Transverse colon (tissue), 4 donors: Measurements from ENCODE around the gene SLC17A3. TPM values are rescaled to one million over a fixed set of nuclear protein-coding genes. Genes with fewer than 3 reads are reported as not detected.

Experiments used
- DNase-seq: peaks from one replicate; pipeline ENCODE4 v3.0.0-alpha.2; 2019
- H3K27ac ChIP-seq, 4 donors: fragments of 200-600 bp; sonication (generic); 2 replicates each; pipeline ENCODE4 v1.5.1; 2016 to 2018; ENCODE audit warnings: inconsistent platforms in 4 of 4
- H3K27me3 ChIP-seq: fragments of 200-600 bp; sonication (generic); 2 replicates; pipeline ENCODE4 v1.5.1; 2017; ENCODE audit warnings: inconsistent platforms
- H3K36me3 ChIP-seq, 4 donors: fragments of 200-600 bp; sonication (generic); 2 replicates each; pipeline ENCODE4 v1.5.1; 2017 to 2019; ENCODE audit warnings: inconsistent platforms in 4 of 4
- H3K4me1 ChIP-seq, 4 donors: fragments of 200-600 bp; sonication (generic); 2 replicates each; pipeline ENCODE4 v1.5.1; 2017 to 2020; ENCODE audit warnings: inconsistent platforms in 4 of 4
- H3K4me3 ChIP-seq, 4 donors: fragments of 200-600 bp; sonication (generic); 1 replicate in 1 of 4; 2 replicates in 3 of 4; pipeline versions ENCODE4 v1.5.1 to v1.6.1; 2017 to 2019; ENCODE audit warnings: inconsistent platforms in 4 of 4
- H3K9me3 ChIP-seq, 2 donors: fragments of 200-600 bp; sonication (generic); 2 replicates each; pipeline ENCODE4 v1.5.1; 2017 to 2019; ENCODE audit warnings: inconsistent platforms in 2 of 2
- CTCF ChIP-seq, 5 experiments: fragments of 200-600 bp in 3 of 5; fragments of 450-650 bp in 2 of 5; sonication (generic) in 3 of 5; IDR thresholded peaks; 1 replicate in 2 of 5; 2 replicates in 3 of 5; pipeline ENCODE4 v1.5.1; 2016 to 2017; ENCODE audit warnings: antibody characterized with exemption in 5 of 5, inconsistent platforms in 3 of 5, mild to moderate bottlenecking in 2 of 5, moderate library complexity in 1 of 5
- EP300 ChIP-seq: sonication (generic); formaldehyde crosslinking; IDR thresholded peaks from one replicate; pipeline ENCODE4 v1.6.1; 2017; ENCODE audit warnings: antibody characterized with exemption, low read depth
- POLR2A ChIP-seq: fragments of 450-650 bp; IDR thresholded peaks from one replicate; pipeline ENCODE4 v1.6.1; 2016; ENCODE audit warnings: antibody characterized with exemption, mild to moderate bottlenecking, moderate library complexity
- POLR2AphosphoS5 ChIP-seq, 3 donors: sonication (generic); formaldehyde crosslinking; IDR thresholded peaks; one replicate each; pipeline ENCODE4 v1.6.1; 2016; ENCODE audit warnings: antibody characterized with exemption in 3 of 3
- WGBS, 2 donors: methylation state at CpG; one replicate each; pipeline ENCODE4 v1.1.5; 2018; ENCODE audit warnings: low coverage in 1 of 2; 5-methylcytosine and 5-hydroxymethylcytosine counted together
- in situ Hi-C, 4 donors: fragments of 200-750 bp; cut with MboI; loops; one replicate each; pipeline versions ENCODE4 v1.15.0 to v1.15.1; 2017; ENCODE audit warnings: low sequenced_read_pairs in 3 of 4, low pct_ligation_motif_present in 1 of 4, low pct_unique_long_range_greater_than_20kb in 1 of 4
- intact Hi-C: fragments of 100-400 bp; cut with DNase I; formaldehyde crosslinking; loops from one replicate; pipeline ENCODE4 v1.15.1; 2023; ENCODE audit warnings: low total_unique reads
- total RNA-seq, 4 donors: library from RNA; depleted of rRNA; stranded (reverse); fragments of >200 nt; gene quantifications; one replicate each; pipeline ENCODE4 v1.1.0, GENCODE V29; 2016

SLC17A3 gene
- total RNA-seq, 4 donors from 2014 or later = not detected

GRCh38 chr6:25918083-25918683 lies 44.1 kb upstream of the SLC17A3 start:
- H3K27me3 ChIP-seq = no peaks in the 10 kb centered on the region
- no peaks in the 10 kb centered on the region for H3K36me3 ChIP-seq
- DNase-seq = no peak
- no peaks in the 10 kb centered on the region for H3K4me1 ChIP-seq
- H3K27ac ChIP-seq = no peak overlapping the region
- 84 to 87% methylated on average over 4 to 5 of the region's 5 CpGs for WGBS, 2 donors
- H3K4me3 ChIP-seq = no peak overlapping the region
- intact Hi-C loops = no loop called here
- TF ChIP-seq POLR2AphosphoS5 (IDR thresholded peaks at IDR 0.05) (no peak), POLR2A (no peak), EP300 (no peak), CTCF (IDR thresholded peaks at IDR 0.05) (no peak)
- no peaks in the 10 kb centered on the region for H3K9me3 ChIP-seq
- in situ Hi-C loops = no loop called here

DNA sequence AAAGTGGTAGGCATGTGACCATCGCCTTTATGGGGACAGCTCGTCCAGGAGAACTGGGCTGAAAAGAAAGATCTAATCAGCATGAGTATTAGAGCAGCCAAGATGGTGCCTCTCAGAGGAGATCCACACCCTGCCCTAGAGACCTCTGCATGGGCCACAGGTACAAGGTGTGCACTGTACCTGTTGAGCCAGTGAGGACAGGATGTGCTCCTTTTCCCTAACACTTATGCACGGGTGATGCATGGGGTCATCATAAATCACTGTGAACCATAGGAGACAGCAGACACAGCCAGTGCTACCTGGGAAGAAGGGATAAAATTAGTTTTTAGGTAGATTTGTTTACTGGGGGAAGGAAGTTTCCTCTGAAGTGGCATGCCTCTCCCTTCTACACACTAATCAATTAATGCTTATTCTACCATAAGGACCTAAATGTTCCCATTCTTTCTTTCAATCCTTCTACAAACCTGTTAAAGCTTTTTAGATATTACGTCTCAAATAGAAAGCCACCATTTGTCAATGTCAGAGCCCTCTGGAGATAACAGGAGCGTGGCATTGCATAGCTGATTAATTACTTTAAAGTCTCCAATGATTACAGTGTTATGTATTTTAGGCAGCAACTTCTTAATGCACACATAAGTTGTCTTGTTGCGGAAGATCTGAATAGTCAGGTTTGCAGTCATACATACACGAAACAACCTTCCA lies 42.9 kb upstream of the SLC17A3 start:
- WGBS, 2 donors = 88 to 94% methylated on average over 5 to 7 of the region's 7 CpGs
- H3K27ac ChIP-seq = no peak overlapping the region
- no peaks in the 10 kb centered on the region for H3K9me3 ChIP-seq
- H3K4me1 ChIP-seq = no peaks in the 10 kb centered on the region
- no peaks in the 10 kb centered on the region for H3K36me3 ChIP-seq
- no peaks in the 10 kb centered on the region for H3K27me3 ChIP-seq
- intact Hi-C loops (no loop called here), in situ Hi-C loops (no loop called here)
- TF ChIP-seq EP300 (no peak), CTCF (IDR thresholded peaks at IDR 0.05) (no peak), POLR2AphosphoS5 (IDR thresholded peaks at IDR 0.05) (no peak), POLR2A (no peak)
- DNase-seq = no peak
- no peak overlapping the region for H3K4me3 ChIP-seq

GRCh38 chr6:25916330-25916729 lies 42.3 kb upstream of the SLC17A3 start:
- WGBS, 2 donors = 66 to 80% methylated on average over 3 of the region's 3 CpGs
- peaks cover 0 to 3% (median 0%) of the 10 kb centered on the region in 4 donors for H3K4me1 ChIP-seq
- H3K27me3 ChIP-seq = no peaks in the 10 kb centered on the region
- no peak overlapping the region for H3K27ac ChIP-seq
- intact Hi-C loops (no loop called here), in situ Hi-C loops (no loop called here)
- no peak overlapping the region for H3K4me3 ChIP-seq
- TF ChIP-seq EP300 (no peak), POLR2AphosphoS5 (IDR thresholded peaks at IDR 0.05) (no peak), CTCF (IDR thresholded peaks at IDR 0.05) (no peak), POLR2A (no peak)
- H3K9me3 ChIP-seq = no peaks in the 10 kb centered on the region
- no peaks in the 10 kb centered on the region for H3K36me3 ChIP-seq
- DNase-seq = no peak

DNA sequence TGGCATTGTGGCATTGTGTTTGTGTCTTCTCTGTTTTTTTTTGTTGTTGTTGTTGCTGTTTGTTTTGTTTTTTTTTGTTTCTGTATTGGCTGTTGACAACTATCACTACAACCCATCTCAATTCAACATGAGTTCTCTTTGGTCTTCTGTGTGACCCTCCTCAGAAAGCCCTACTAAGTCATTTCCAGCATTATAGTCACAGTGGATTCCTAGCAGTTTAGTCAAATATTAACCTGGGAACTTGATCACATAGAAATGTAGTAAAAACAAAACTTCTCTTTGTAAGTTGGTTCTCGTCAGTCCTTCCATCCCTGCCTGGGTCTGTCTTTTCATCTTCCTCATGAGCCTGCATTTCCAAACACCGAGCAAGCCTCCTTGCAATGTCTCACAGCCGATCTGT lies 39.7 kb upstream of the SLC17A3 start:
- TF ChIP-seq EP300 = no peak
- TF ChIP-seq POLR2AphosphoS5 (IDR thresholded peaks at IDR 0.05) = no peak
- no peak for TF ChIP-seq POLR2A
- no peak for TF ChIP-seq CTCF (IDR thresholded peaks at IDR 0.05)
- H3K36me3 ChIP-seq = no peaks in the 10 kb centered on the region
- intact Hi-C loops = no loop called here
- in situ Hi-C loops = no loop called here
- 65 to 77% methylated on average over 3 of the region's 3 CpGs for WGBS, 2 donors
- no peaks in the 10 kb centered on the region for H3K9me3 ChIP-seq
- H3K4me1 ChIP-seq = peaks cover 0 to 3% (median 0%) of the 10 kb centered on the region in 4 donors
- DNase-seq = no peak
- H3K27me3 ChIP-seq = no peaks in the 10 kb centered on the region
- no peak overlapping the region for H3K27ac ChIP-seq
- no peak overlapping the region for H3K4me3 ChIP-seq
